HG03060 (cell line): ENCODE results near the gene COX10.
"Not testable (repeated sequence)": the region's sequence is repeated elsewhere in the genome, so short reads cannot be mapped to it uniquely, and the experiment has no call there.

Experiments used
- ATAC-seq: cut with Tn5 transposase; IDR thresholded peaks from one replicate; pipeline ENCODE4 v1.9.1; 2021; ENCODE audit warnings: low read depth, moderate number of reproducible peaks; ENCODE audit not compliant: unreplicated experiment

Gene COX10

DNA sequence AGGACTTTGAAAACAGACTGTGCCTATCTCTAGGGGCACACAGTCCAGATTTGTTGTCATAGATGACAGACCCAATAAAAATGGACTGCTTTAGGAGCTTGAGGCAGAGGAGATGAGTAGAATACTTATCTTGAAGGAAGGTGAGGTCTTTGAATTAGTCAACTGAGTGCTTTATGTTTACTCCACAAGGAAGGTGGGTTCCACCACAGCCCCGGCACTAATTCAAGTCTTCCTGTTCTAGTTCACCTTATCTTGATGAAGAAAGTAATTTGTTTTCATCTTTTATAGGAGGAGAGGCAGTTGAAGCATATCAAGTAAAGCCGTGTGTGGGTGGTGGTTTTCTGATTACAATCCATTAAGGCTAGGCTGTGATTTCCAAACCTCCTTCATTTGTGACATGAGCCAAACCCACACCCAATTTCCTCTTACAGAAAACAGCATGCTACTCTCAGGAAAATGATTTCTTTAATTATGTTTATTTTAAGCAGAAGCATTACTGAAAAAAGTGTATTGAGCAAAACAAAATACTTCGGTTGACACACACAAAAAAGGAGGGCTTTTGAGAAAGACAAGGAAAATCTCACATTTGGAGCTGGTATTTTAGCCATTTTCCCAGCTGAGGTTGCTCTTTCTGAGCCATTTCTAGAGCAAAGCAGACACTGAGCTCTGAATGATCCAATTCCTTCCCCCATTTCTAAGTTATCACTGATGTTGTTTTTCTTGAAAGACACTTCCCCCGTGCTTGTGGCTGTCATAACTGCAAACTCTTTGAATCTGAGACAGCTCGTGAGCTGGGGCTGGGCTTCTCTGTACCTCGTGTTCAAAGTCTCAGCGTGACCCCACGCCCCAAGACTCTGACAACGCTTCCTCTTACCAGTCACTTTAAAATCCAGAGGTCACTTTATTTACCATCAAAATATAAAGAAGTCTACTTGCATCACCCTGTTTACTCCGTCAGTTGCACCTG is 132.0 kb downstream of the COX10 start:
- ATAC-seq = no peak

DNA sequence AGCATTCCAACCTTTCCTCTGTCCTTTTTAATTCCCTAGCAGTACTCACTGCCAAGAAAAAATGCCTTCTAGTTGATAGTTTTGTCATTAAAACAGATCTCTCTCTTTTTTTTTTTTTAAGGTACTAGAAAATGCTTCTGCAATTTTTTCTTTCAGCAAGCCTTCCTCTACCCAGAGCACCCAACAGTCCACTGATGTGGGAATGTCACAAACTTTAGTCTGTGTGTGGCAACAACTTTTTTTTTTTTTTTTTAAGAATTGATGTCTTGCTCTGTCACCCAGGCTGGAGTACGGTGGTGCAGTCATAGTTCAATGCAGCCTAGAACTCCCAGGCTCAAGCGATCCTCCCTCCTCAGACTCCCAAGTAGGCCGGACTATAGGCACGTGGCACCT is 132.7 kb downstream of the COX10 start:
- no peak for ATAC-seq

DNA sequence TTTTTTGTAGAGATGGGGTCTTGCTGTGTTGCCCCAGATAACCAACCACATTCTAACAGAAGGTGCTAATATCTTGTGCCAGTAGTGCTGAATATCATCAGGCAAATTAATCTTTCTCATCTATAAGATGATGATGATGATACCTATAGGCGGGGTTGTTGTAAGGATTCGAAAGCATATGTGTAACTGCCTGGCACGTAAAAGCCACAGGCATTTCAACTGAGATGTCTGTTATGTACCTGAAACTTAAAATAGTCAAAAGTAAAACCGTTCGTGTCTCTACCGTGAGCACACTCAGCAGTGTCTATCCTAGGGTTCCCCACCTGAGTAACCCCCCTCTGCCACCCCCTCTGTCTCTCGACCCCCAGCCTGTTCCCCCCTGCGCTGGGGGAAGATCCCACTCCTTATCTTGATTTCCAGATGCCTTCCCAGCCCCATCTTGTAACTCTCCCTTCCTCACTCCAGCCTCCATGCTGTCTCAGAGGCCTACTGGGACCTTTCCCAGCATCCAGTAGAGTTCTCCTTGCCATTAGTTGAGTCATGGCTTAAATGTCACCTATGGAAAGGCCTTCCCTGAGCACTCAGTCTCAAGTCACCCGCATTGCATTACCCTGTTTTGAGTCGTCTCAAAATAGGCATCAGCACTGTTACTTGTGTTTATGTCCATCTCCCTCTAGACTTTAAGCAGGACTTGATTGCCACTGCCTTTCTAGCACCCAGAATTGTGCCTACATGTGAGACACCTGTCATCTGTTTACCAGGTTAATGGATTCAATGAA is 133.3 kb downstream of the COX10 start:
- no peak for ATAC-seq

DNA sequence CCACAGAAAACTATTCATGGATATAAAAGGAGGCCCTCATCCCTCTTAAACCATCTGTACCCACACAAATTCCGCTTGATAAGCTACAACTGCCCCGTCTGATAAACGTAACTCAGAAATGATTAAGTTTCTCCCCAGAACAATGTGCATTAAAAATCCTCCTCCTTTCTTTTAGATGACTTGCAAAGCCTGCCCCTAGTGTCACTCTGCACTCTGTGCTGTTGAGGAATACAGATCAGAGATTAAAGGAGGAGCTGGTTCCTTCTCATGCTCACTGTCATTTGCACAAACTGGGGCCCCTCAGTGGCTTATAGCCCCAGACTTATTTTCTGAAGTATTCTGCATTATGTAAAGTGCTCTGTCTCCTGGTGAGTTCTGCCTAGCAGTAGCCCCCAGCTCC is 134.1 kb downstream of the COX10 start:
- no peak for ATAC-seq

DNA sequence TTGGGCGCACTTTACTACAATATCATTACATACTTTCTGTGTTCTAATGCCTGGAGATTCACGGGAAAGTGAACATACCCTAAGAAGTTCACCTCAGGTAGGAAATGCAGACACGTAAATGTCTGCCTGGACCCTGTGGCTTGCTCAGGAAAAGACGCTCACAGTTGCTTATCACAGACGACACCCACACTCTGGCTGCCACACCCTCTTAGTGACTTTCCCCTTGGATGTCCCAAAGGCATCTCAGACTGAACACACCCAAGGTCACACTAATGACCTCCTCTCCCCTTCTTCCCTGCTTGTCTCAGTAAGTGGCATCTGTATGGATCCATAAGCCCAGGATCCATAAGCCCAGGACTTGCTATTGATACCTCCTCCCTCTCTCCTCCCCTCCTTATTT is 134.8 kb downstream of the COX10 start:
- no peak for ATAC-seq

DNA sequence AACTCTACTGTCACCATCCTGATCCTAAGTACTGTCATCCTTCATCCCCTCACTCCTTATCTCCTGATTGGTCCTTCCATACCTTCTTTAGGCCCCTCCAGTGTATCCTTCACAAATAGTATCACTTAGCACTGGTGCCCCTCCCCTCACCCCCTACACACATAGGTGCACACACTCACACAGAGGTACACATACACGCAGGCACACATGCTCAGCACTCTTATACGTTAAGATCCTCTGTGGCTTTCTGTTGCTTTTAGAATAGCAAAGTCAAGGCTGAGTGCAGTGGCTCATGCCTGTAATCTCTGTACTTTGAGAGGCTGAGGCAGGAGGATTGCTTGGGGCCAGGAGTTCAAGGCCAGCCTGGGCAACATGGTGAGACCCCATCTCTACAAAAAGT is 135.2 kb downstream of the COX10 start:
- no peak for ATAC-seq

DNA sequence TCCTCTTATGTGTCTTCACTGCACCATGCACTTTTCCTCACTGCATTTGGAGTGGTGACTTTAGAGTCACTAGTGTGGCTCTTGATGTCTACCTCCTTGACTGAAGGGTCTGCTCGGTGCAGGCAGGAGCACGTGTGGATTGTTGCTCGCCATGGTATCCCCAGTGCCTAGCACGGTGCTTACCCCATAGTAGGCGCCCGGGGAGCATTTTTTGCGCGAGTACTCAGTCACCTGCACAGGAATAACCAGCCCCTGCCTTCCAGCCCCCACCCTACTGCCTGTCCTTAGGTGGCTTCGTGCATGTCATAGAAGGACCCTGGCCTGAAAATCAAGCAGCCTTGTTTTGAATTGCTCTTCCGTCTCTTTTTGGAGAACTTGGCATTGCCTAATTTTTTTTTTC is 136.1 kb downstream of the COX10 start:
- ATAC-seq = no peak

DNA sequence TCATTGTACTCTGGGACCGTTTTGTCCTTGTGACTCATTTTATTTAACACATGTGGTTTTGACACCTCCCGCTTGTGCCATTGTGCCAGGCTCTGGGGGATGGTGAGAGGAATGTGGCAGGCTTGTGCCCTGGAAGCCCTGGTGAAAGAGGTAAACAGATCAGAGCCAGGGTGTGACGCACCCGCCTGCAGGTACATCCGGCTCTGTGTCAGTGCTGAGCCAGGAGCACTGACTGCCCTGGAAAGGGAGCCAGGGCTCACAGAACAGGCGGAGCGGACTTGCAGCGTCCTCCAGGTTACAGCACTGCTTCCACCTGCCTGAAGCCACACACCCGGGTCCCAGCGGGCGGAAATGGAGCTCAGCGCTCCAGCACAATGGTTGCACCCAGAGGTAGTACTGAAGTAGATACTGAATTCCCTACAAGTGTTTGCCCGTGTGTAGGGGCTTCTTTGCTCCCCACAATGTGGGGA is 136.7 kb downstream of the COX10 start:
- no peak for ATAC-seq

DNA sequence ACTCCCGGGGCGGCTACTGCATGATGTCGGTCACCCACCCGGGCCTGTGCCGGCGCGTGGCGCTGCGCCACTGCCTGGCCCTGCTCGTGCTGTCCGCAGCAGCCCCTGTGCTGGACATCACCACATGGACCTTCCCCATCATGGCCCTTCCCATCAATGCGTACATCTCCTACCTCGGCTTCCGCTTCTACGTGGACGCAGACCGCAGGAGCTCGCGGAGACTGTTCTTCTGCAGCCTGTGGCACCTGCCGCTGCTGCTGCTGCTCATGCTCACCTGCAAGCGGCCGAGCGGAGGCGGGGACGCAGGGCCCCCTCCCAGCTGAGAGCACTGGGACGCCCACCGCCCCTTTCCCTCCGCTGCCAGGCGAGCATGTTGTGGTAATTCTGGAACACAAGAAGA is 137.6 kb downstream of the COX10 start:
- ATAC-seq = no peak

DNA sequence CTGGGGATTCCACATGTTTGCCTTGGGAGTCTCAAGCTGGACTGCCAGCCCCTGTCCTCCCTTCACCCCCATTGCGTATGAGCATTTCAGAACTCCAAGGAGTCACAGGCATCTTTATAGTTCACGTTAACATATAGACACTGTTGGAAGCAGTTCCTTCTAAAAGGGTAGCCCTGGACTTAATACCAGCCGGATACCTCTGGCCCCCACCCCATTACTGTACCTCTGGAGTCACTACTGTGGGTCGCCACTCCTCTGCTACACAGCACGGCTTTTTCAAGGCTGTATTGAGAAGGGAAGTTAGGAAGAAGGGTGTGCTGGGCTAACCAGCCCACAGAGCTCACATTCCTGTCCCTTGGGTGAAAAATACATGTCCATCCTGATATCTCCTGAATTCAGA is 138.5 kb downstream of the COX10 start:
- ATAC-seq = no peak

DNA sequence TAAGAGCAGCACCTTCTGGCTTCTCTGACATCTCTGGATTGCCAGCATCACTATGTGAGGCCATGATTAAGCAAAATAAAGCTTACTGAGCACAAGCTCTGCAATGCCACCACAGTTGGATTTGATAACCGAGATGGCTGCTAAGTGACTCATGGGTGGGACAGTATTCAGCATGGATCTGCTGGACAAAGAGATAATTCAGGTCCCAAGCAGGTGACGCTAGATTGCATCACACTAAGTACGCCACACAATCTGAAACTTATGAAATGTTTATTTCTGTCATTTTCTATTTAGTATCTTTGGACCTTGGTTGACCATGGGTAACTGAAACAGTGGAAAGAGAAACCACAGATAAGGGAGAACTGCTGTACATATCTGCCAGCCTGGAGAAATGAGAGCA is 139.9 kb downstream of the COX10 start:
- ATAC-seq = no peak

DNA sequence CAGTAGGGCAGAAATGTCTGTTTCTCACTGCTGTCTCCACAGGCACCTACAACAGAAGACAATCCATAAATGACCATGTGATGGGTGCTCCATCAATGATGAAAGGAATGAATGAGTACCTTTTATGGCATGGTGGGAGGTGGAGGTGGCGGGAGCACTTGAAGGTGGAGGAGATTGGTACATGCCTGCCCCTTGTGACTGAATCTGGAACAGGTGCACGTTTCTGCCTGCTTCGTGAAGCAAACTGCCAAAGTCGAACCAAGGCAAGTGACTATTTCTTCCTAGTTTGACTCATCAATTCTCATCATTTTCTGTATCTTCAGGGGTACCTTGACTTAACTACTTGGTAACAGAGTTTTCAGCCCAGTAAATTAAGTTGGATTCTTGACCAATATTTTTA is 141.9 kb downstream of the COX10 start:
- no peak for ATAC-seq

DNA sequence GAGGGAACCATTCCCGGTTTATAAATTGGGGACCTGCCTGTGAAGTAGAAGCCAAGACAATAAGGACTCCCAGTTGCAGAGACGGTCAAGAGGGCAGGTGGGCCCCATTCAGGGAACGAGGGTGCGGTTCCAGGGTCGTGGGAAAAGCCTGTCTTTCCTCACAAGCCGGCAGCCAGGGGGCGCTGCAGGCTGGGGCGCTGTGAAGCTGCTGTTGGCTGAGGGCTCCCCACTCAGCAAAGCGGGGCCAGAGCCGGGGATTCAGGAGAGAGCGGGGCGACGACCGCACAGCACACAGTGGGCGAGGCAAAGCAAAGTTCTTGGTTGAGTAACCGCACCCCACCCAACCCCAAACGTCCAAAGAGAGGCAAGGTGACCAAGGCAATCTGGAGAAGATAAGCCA is 142.5 kb downstream of the COX10 start:
- no peak for ATAC-seq

DNA sequence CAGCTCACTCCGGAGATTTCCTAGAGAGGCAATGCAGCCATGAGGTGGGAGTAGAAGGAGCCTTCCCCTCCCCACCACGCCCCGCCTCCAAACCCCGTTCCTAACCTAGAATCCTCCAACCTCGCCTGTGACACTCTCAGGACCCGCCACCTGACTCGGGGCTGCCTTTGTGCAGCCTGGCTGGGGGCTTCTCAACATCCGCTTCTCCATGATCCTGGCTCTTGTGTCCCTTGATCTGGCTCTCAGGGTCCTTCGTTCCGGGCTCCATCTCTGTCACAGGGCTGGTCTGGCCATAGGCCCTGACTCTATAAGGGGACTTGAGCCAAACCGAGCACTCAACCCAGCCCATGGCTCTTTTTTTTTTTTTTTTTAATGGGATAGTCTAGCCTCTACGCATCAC is 143.1 kb downstream of the COX10 start:
- no peak for ATAC-seq

DNA sequence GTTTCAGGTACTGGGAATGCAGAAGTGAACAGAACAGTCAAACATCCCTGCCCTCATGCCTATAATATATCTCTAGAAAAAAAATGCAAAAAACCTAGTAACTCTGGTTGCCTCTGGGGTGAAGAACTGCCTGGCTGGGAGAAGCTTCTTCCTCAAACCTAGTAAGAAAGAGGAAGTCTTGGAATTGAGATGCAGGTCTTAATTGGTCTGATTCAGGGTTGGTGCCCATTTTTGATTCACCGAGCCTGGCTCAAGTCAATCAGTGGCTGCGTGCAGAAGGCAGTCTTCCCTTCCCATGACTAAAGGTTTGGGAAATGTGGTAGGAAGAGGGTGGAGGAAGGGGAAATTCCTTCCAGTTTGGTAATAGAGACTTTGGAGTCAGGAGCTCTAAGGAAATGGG is 145.0 kb downstream of the COX10 start:
- ATAC-seq = no peak

DNA sequence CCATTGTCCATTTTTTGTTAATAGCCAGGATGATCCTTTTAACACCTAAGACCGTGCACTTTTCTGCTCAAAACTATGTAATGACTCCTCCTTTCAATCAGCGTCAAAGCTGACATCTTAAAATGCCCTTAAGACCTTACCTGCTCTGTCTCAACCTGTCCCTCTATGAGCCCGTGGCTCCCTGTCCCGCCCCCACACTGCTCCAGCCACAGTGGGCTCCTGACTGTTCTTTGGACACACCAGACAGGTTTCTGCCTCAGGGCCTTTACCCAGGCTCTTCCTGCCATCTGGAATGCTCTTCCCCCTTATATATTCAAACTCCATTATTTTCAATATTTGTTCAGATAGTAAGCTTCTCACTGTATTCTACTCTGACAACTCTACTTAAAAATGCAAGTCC is 153.3 kb downstream of the COX10 start:
- ATAC-seq = no peak

DNA sequence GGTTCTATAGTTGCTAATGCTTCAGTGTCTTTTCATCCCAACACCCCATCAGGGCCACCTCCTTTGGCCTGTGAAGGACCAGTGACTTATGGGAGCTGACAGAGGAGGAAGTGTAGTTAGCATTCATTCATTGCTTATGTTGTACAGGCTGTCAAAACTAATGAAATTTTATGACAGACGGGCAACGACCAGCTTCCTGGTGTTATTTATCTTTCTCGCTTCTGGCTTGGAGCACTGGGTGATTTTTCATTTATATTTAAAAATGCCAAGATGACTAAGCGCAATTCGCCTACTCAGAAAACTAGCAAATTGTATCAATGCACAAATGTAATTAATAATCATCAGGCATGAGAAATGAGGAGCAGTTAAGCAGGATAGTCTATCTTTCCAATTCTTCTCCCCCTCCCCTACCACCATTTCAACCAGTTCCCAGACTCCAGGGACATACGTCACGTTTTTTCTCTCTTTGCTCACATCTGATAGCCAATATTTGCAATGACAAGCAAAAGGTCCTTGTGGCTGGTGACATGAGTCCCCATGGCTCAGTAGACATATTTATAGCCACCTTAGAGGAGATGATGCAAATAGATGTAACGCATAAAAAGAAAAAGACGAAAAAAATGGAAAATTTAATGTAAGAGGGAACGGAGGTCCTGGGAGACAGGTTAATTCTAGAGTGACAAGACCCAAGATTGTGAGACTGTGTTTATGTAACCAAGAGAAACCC is 156.1 kb downstream of the COX10 start:
- ATAC-seq = no peak

DNA sequence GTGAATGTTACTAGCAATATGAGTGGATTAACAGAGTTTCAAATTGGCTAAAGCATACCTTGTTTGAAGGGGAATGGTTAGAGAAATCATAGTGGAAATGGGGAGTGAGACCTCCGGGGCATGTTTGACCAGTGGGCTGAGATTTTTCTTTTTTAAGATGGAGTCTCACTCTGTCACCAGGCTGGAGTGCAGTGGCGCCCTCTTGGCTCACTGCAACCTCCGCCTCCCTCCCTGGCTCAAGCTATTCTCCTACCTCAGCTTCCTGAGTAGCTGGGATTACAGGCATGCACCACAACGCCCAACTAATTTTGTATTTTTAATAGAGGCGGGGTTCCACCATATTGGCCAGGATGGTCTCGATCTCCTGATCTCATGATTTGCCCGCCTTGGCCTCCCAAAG is 157.7 kb downstream of the COX10 start:
- no peak for ATAC-seq

DNA sequence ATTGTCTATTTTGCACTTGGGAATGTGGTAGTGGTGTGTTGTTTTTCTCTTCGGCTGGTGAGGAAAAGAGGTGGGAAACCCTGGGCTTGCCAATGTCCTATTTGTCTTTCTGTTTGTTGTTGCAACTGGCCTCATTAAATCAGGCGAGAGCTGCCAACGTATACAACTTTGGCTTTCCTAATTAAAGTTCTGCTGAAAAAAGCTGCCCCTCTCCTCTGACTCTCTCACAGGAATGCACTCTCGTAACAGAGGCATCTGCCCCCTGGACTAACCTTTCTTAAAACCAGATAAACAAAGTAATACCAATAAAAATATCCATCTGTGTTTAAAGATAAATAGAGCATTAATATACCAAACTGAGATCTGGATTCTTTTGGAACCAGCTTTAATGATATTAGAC is 159.6 kb downstream of the COX10 start:
- no peak for ATAC-seq

DNA sequence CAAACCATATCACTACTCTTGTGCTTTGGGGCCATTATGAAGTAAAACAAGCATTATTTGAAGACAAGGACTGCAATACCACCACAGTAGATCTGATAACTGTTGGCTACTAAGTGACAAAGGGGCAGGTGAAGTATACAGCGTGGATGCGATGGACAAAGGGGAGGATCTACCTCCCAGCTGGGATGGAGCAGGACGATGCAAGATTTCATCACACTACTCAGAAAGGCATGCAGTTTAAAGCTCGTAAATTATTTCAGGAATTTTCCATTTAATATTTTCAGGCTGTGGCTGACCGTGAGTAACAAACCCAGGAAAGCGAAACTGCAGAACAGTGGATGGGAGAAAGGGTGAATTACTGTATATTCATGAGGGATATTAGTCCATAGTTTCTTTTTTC is 161.9 kb downstream of the COX10 start:
- not testable (repeated sequence) for ATAC-seq

DNA sequence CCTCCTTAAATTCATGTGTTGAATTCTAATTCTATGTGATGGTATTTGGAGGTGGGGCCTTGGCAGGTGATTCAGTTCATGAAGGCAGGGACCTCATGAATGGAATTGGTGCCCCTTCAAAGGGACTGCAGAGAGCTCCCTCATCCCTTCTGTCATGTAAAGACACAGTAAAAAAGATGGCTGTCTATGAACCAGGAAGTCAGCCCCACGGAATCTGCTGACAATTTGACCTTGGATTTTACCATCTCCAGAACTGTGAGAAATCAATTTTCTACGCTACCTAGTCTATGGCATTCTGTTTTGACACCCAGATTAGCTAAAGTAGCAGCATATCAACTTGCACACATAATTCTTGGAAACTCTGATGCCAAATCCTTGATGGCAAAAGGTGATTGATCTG is 165.7 kb downstream of the COX10 start:
- ATAC-seq = not testable (repeated sequence)
